ENCODE results near the gene MAN1A1.

- no peak for TF ChIP-seq CTCF (IDR thresholded peaks at IDR 0.05; ENCODE audit: low read depth, low read length, missing input control)
- TF ChIP-seq REST (IDR thresholded peaks at IDR 0.05), result no peak
- no peak for TF ChIP-seq RXRA (IDR thresholded peaks at IDR 0.05)
- TF ChIP-seq FOXA2 (IDR thresholded peaks at IDR 0.05), result no peak
- TF ChIP-seq GABPA (IDR thresholded peaks at IDR 0.05 in 1 of 2, conservative IDR thresholded peaks at IDR 0.05 in 1 of 2), result no peak
- no peak for TF ChIP-seq JUND (IDR thresholded peaks at IDR 0.05)
- no peak for TF ChIP-seq RAD21 (IDR thresholded peaks at IDR 0.05)
- no peak for TF ChIP-seq EGR1 (IDR thresholded peaks at IDR 0.05; ENCODE audit: low read depth in 2 of 2)
- TF ChIP-seq SP1 (IDR thresholded peaks at IDR 0.05), result no peak
- TF ChIP-seq ATF3 (IDR thresholded peaks at IDR 0.05), result no peak
- TF ChIP-seq MAX (IDR thresholded peaks at IDR 0.05), result no peak
- TF ChIP-seq ZBTB33 (IDR thresholded peaks at IDR 0.05), result no peak
- no peak for TF ChIP-seq TAF1 (conservative IDR thresholded peaks at IDR 0.05)
Observed at GRCh38 chr6:119237177-119237715, 112.3 kb downstream of the MAN1A1 start.

Data from liver (tissue), 3 donors.